DND-41 (cell line): ENCODE measurements around the gene IFNL1.
A peak's percentile ranks its signal among the peaks of the same experiment; 100 is the strongest.
"Not testable (repeated sequence)": the region's sequence is repeated elsewhere in the genome, so short reads cannot be mapped to it uniquely, and the experiment has no call there.

Experiments
- ATAC-seq: fragments of 200-7000 bp; cut with Tn5 transposase; 3 replicates; pipeline ENCODE4 v1.9.1; 2021; ENCODE audit warnings: low read depth; ENCODE audit not compliant: insufficient read depth
- DNase-seq: peaks from one replicate; pipeline ENCODE4 v3.0.0-alpha.2; 2020
- H2AFZ ChIP-seq: 2 replicates; pipeline ENCODE4 v1.6.0; 2012; ENCODE audit warnings: low read depth, low read length
- H3K27ac ChIP-seq: 2 replicates; pipeline ENCODE4 v1.5.1; 2012; ENCODE audit warnings: low read length, inconsistent platforms
- H3K27me3 ChIP-seq: fragments of 200-600 bp; sonication (generic); 2 replicates; pipeline ENCODE4 v1.6.0; 2012; ENCODE audit warnings: low read length, mild to moderate bottlenecking, inconsistent platforms; ENCODE audit not compliant: insufficient read depth, poor library complexity
- H3K36me3 ChIP-seq: 2 replicates; pipeline ENCODE4 v1.5.1; 2012; ENCODE audit warnings: low read length, inconsistent platforms; ENCODE audit not compliant: insufficient read depth
- H3K4me1 ChIP-seq: 2 replicates; pipeline ENCODE4 v1.5.1; 2012; ENCODE audit warnings: mild to moderate bottlenecking, low read length; ENCODE audit not compliant: insufficient read depth
- H3K4me2 ChIP-seq: 2 replicates; pipeline ENCODE4 v1.6.0; 2012; ENCODE audit warnings: mild to moderate bottlenecking, moderate library complexity, low read length, inconsistent platforms; ENCODE audit not compliant: insufficient read depth
- H3K4me3 ChIP-seq, 2 experiments: fragments of 200-600 bp in 1 of 2; shearing (Covaris generic) in 1 of 2; 2 replicates each; pipeline ENCODE4 v1.5.1; 2012 to 2016; ENCODE audit warnings: inconsistent platforms in 2 of 2, low read length in 2 of 2, mild to moderate bottlenecking in 2 of 2, low read depth in 1 of 2, moderate library complexity in 1 of 2
- H3K79me2 ChIP-seq: 2 replicates; pipeline ENCODE4 v1.6.0; 2012; ENCODE audit warnings: low read length, inconsistent platforms; ENCODE audit not compliant: insufficient read depth
- H3K9ac ChIP-seq: 2 replicates; pipeline ENCODE4 v1.6.0; 2012; ENCODE audit warnings: low read depth, mild to moderate bottlenecking, inconsistent platforms, low read length, moderate library complexity
- H3K9me3 ChIP-seq: 2 replicates; pipeline ENCODE4 v1.5.1; 2012; ENCODE audit warnings: low read length, moderate library complexity, mild to moderate bottlenecking, inconsistent platforms; ENCODE audit not compliant: insufficient read depth, severe bottlenecking
- H4K20me1 ChIP-seq: 2 replicates; pipeline ENCODE4 v1.6.0; 2012; ENCODE audit warnings: low read length; ENCODE audit not compliant: insufficient read depth
- CTCF ChIP-seq: IDR thresholded peaks from 2 replicates; pipeline ENCODE4 v1.5.1; 2012; ENCODE audit warnings: borderline replicate concordance, low read length, moderate library complexity, mild to moderate bottlenecking; ENCODE audit not compliant: poor library complexity, severe bottlenecking; ENCODE audit errors: extremely low read depth
- EZH2 ChIP-seq: IDR thresholded peaks from 3 replicates; pipeline ENCODE4 v1.6.1; 2012; ENCODE audit warnings: borderline replicate concordance, low read depth, mild to moderate bottlenecking, moderate library complexity, low read length, inconsistent platforms; ENCODE audit not compliant: severe bottlenecking

IFNL1 gene

DNA sequence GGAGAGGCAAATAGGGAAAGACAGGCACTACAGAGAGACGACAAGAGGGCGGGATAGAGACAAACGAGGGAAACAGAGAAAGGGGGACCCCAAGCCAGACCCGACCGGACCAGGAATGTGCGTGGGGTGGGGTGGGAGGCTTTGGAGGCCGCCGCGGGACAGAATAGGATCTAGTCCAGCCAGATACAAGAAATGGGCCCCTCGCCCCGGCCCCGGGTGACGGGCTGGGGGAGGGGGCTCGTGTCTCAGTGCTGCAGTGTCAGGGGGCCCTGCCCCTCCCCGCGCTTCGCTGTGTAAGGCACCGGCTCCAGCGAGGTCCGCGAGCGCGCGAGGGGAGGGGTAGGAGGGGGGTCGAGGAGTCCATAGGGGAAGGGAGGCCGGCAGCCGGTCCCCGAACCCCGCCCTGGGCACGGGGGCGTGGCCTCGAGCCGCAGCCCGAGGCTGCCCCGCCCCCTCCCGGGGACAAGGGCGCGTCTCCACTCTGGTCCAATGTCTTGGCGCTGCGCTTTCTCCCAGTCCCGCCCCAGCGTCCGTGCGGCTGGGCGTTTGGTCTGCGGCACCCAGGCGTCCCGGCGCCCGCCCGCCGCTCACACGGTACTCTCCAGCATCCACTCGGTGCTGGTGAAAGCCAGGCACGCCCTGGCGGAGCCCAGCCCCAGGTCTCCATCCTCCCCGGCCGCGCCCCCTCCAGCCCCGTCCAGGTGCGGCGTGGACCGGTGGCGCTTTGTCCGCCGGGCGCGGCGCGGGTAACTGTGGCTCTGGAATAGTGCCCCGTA, 11.0 kb downstream of the IFNL1 start:
- Histone ChIP-seq H4K20me1 (peaks cover 13% of the 10 kb centered on the region), H3K9ac (no peak overlapping the region)

DNA sequence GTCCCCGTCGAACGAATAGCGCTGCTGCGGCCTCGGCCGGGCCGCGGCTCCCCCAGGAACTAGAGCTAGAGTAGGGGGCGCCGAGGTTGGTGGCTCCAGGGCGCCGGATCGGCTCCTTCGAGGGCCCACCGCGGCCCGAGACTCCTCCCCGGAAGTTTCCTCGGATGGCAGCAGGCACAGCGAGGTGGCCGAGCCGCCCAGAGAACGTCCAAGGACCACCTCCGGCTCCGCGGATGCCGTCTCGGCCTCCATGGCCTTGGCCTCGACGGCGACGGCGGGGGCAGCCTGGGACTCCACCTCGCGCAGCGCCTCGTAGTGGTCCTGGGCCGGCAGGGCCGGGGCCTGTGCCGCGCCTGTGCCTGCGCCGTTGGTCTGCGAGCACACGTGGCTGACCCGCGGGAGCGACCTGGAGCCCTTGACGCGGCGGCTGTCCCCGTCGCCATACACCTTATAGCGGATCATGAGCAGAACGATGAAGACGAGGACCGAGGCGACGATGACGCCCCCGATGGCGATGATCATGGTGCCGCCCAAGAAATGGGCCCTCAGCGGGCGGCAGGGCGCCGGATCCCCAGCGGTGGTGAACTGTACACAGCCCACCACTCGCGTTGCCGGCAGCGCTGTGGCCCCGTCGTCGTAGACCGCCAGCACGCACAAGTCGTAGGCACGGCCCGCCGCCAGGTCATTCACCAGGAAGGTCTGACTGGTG, 11.8 kb downstream of the IFNL1 start:
- H3K9ac ChIP-seq = no peak overlapping the region
- H3K27ac ChIP-seq = no peak overlapping the region
- no peaks in the 10 kb centered on the region for H3K4me1 ChIP-seq
- ATAC-seq = no peak
- H2AFZ ChIP-seq = no peak overlapping the region
- H4K20me1 ChIP-seq = peaks cover 13% of the 10 kb centered on the region
- no peak for TF ChIP-seq CTCF
- TF ChIP-seq EZH2 = no peak
- DNase-seq = no peak
- H3K4me2 ChIP-seq = no peak overlapping the region
- H3K36me3 ChIP-seq = peaks cover 35% of the 10 kb centered on the region
- H3K27me3 ChIP-seq = no peaks in the 10 kb centered on the region
- 0 out of 2 replicates have a peak, but pooled peaks cover 2% of the 10 kb centered on the region for H3K79me2 ChIP-seq
- H3K4me3 ChIP-seq = no peak overlapping the region
- H3K9me3 ChIP-seq = no peaks in the 10 kb centered on the region

More for the DNA sequence above, 11.0 kb downstream of the IFNL1 start:
- 0 out of 2 replicates have a peak, but pooled peaks cover under 1% of the 10 kb centered on the region for H3K79me2 ChIP-seq
- H3K4me3 ChIP-seq = no peak overlapping the region
- H3K27ac ChIP-seq = no peak overlapping the region
- no peak for TF ChIP-seq CTCF
- TF ChIP-seq EZH2 = no peak
- H3K4me1 ChIP-seq = no peaks in the 10 kb centered on the region
- H3K4me2 ChIP-seq = no peak overlapping the region
- H3K36me3 ChIP-seq = peaks cover 28% of the 10 kb centered on the region
- no peaks in the 10 kb centered on the region for H3K9me3 ChIP-seq
- no peaks in the 10 kb centered on the region for H3K27me3 ChIP-seq
- no peak overlapping the region for H2AFZ ChIP-seq
- ATAC-seq (no peak), DNase-seq (no peak)

DNA sequence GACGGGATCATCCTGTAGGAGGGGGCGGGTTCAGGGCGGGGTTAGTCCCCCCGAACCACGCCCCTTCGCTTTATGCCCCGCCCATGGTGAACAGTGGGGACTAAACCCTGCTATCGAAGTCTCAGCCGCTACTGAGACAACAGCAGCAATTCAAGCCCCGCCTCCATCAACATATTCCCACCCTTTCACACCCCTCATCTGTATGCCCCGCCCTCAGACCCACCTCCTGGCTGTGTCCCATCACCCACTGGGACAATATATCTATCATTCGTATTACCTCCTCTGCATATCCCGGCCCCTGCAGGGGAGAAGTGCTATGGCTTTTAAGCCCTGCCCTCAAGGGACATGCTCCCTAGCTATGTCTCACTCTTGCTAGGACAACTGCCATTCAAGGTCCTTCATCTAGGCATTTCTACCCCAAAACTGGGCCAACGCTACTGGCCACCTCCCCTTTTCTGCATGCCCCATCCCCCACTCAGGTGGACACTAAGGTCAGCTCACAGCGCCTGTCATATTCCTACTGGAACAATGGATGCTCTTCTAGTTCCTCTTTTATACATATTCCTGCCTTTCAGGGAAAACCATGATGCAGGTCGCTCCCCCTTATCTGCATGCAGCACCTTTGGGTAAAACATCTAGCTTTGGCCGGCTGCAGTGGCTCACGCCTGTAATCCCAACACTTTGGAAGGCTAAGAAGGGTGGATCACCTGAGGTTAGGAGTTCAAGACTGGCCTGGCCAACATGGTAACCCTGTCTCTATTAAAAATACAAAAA, 12.5 kb downstream of the IFNL1 start:
- H3K27ac ChIP-seq = no peak overlapping the region
- DNase-seq (no peak), ATAC-seq (0 out of 3 replicates have a peak, but pooled peaks have one; percentile 27)
- H3K27me3 ChIP-seq = no peaks in the 10 kb centered on the region
- no peaks in the 10 kb centered on the region for H3K9me3 ChIP-seq
- no peak overlapping the region for H3K4me2 ChIP-seq
- TF ChIP-seq CTCF (no peak), EZH2 (no peak)
- H4K20me1 ChIP-seq = peaks cover 13% of the 10 kb centered on the region
- H3K79me2 ChIP-seq = 0 out of 2 replicates have a peak, but pooled peaks cover 2% of the 10 kb centered on the region
- no peak overlapping the region for H3K9ac ChIP-seq
- no peak overlapping the region for H2AFZ ChIP-seq
- H3K4me3 ChIP-seq = no peak overlapping the region
- H3K4me1 ChIP-seq = no peaks in the 10 kb centered on the region
- peaks cover 42% of the 10 kb centered on the region for H3K36me3 ChIP-seq

- not testable (repeated sequence) for H3K27ac ChIP-seq, ATAC-seq, H3K4me1 ChIP-seq, H2AFZ ChIP-seq, H3K79me2 ChIP-seq, H3K9ac ChIP-seq, DNase-seq, H3K27me3 ChIP-seq, H3K9me3 ChIP-seq, H3K4me3 ChIP-seq, H3K4me2 ChIP-seq
- H4K20me1 ChIP-seq = peaks cover 13% of the 10 kb centered on the region
- peaks cover 48% of the 10 kb centered on the region for H3K36me3 ChIP-seq
Measured at GRCh38 chr19:39309305-39309670, 13.1 kb downstream of the IFNL1 start.
